ENCODE measurements around the gene CRYBB3. TPM values are rescaled to one million over a fixed set of nuclear protein-coding genes. Genes with fewer than 3 reads are reported as not detected.

CRYBB3 gene
- polyA plus RNA-seq, 1 donor (not counting 4 experiments of a cell fraction or from before 2014, with no cell fraction given): not detected

DNA sequence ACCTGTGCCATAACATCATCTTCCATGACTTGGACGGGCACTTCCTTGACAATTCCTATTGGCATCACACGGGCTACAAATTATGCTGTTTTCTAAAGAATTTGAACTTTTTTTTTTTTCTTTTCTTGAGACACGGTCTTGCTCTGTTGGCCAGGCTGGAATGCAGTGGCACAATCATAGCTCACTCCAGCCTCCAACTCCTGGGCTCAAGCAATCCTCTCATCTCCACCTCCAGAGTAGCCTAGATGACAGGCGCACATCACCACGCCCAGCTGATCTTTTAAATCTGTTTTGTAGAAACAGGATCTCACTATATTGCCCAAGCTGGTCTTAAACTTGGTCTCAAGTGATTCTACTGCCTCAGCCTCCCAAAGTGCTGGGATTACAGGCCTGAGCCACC is 3.3 kb upstream of the CRYBB3 start:
- dilution Hi-C loops (cut with MboI; ENCODE audit: extremely low pct_ligation_motif_present, low sequenced_read_pairs): no loop called here
- H3K4me1 ChIP-seq (ENCODE audit: control insufficient read depth, extremely low read depth, insufficient read depth, low read length): no peaks in the 10 kb centered on the region
- no peaks in the 10 kb centered on the region for H3K79me2 ChIP-seq (ENCODE audit: control insufficient read depth, insufficient read depth, low read length)
- H2AFZ ChIP-seq (ENCODE audit: control insufficient read depth, low read length): no peak overlapping the region
- H4K20me1 ChIP-seq (ENCODE audit: control insufficient read depth, extremely low read depth, insufficient read depth, low read length): no peaks in the 10 kb centered on the region
- H3K27ac ChIP-seq (ENCODE audit: control insufficient read depth, insufficient read depth, low read length): no peak overlapping the region
- H3K27me3 ChIP-seq (ENCODE audit: control insufficient read depth, extremely low read depth, insufficient read depth, low read length): no peaks in the 10 kb centered on the region
- FAIRE-seq (no peak), DNase-seq (ENCODE audit: low read depth, low spot score) (no peak)
- no peak overlapping the region for H3K9ac ChIP-seq (ENCODE audit: control insufficient read depth, extremely low read depth, insufficient read depth, low read length)
- peaks cover 2% of the 10 kb centered on the region for H3K9me1 ChIP-seq (ENCODE audit: control insufficient read depth, extremely low read depth, insufficient read depth, low read length)
- H3K9me3 ChIP-seq (ENCODE audit: control insufficient read depth, low read depth, low read length): no peaks in the 10 kb centered on the region
- H3K4me3 ChIP-seq (ENCODE audit: control insufficient read depth in 2 of 3, extremely low read depth in 1 of 3, insufficient read depth in 2 of 3, low read depth in 1 of 3, low read length in 3 of 3): no peak overlapping the region
- TF ChIP-seq, protein P1, sequence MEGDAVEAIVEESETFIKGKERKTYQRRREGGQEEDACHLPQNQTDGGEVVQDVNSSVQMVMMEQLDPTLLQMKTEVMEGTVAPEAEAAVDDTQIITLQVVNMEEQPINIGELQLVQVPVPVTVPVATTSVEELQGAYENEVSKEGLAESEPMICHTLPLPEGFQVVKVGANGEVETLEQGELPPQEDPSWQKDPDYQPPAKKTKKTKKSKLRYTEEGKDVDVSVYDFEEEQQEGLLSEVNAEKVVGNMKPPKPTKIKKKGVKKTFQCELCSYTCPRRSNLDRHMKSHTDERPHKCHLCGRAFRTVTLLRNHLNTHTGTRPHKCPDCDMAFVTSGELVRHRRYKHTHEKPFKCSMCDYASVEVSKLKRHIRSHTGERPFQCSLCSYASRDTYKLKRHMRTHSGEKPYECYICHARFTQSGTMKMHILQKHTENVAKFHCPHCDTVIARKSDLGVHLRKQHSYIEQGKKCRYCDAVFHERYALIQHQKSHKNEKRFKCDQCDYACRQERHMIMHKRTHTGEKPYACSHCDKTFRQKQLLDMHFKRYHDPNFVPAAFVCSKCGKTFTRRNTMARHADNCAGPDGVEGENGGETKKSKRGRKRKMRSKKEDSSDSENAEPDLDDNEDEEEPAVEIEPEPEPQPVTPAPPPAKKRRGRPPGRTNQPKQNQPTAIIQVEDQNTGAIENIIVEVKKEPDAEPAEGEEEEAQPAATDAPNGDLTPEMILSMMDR (optimal IDR thresholded peaks at IDR 0.05 in 1 of 3, IDR thresholded peaks at IDR 0.05 in 1 of 3, conservative IDR thresholded peaks at IDR 0.05 in 1 of 3; ENCODE audit: extremely low read depth in 1 of 3, insufficient read depth in 2 of 3, low read length in 3 of 3): no peak
- no peak for TF ChIP-seq EZH2 (IDR thresholded peaks at IDR 0.05; ENCODE audit: low read length)
- H3K4me2 ChIP-seq (ENCODE audit: control insufficient read depth, extremely low read depth, insufficient read depth, low read depth, low read length): no peak overlapping the region
- H3K36me3 ChIP-seq (ENCODE audit: control insufficient read depth in 2 of 2, extremely low read depth in 1 of 2, insufficient read depth in 2 of 2, low read length in 2 of 2): peaks cover 23 to 30% of the 10 kb centered on the region in 2 experiments

DNA sequence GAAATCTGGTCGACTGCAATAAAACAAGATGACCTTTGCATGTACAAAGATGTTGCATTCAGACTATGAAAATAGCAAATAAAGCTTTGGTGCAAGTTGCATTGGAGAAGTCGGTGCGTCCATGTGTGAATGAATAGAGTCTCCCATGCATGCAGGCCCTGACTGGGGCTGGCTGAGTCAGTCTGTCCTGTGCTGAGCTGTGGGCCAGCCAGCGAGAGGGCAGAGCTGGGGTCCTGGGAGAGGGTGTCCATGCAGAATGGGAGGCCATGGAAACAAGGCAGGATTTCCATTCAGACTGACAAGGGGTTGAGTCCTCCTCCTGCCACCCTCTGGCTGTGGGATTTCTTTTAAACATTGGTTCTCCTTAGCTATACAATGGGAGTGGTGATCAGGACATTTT is 2.3 kb upstream of the CRYBB3 start:
- H3K27ac ChIP-seq (ENCODE audit: control insufficient read depth, insufficient read depth, low read length): no peak overlapping the region
- no peak overlapping the region for H3K9ac ChIP-seq (ENCODE audit: control insufficient read depth, extremely low read depth, insufficient read depth, low read length)
- TF ChIP-seq EZH2 (IDR thresholded peaks at IDR 0.05; ENCODE audit: low read length): no peak
- TF ChIP-seq, protein P1 (optimal IDR thresholded peaks at IDR 0.05 in 1 of 3, IDR thresholded peaks at IDR 0.05 in 1 of 3, conservative IDR thresholded peaks at IDR 0.05 in 1 of 3; ENCODE audit: extremely low read depth in 1 of 3, insufficient read depth in 2 of 3, low read length in 3 of 3): no peak
- H3K4me3 ChIP-seq (ENCODE audit: control insufficient read depth in 2 of 3, extremely low read depth in 1 of 3, insufficient read depth in 2 of 3, low read depth in 1 of 3, low read length in 3 of 3): no peak overlapping the region
- no peaks in the 10 kb centered on the region for H3K9me3 ChIP-seq (ENCODE audit: control insufficient read depth, low read depth, low read length)
- H3K36me3 ChIP-seq (ENCODE audit: control insufficient read depth in 2 of 2, extremely low read depth in 1 of 2, insufficient read depth in 2 of 2, low read length in 2 of 2): peaks cover 20 to 27% of the 10 kb centered on the region in 2 experiments
- no peak for DNase-seq (ENCODE audit: low read depth, low spot score)
- H4K20me1 ChIP-seq (ENCODE audit: control insufficient read depth, extremely low read depth, insufficient read depth, low read length): peaks cover 3% of the 10 kb centered on the region
- no peak overlapping the region for H2AFZ ChIP-seq (ENCODE audit: control insufficient read depth, low read length)
- H3K4me1 ChIP-seq (ENCODE audit: control insufficient read depth, extremely low read depth, insufficient read depth, low read length): no peaks in the 10 kb centered on the region
- FAIRE-seq: no peak
- no peaks in the 10 kb centered on the region for H3K79me2 ChIP-seq (ENCODE audit: control insufficient read depth, insufficient read depth, low read length)
- H3K4me2 ChIP-seq (ENCODE audit: control insufficient read depth, extremely low read depth, insufficient read depth, low read depth, low read length): no peak overlapping the region
- H3K9me1 ChIP-seq (ENCODE audit: control insufficient read depth, extremely low read depth, insufficient read depth, low read length): peaks cover 2% of the 10 kb centered on the region
- dilution Hi-C loops (cut with MboI; ENCODE audit: extremely low pct_ligation_motif_present, low sequenced_read_pairs): no loop called here
- H3K27me3 ChIP-seq (ENCODE audit: control insufficient read depth, extremely low read depth, insufficient read depth, low read length): no peaks in the 10 kb centered on the region
